Glutamatergic neuron (in vitro differentiated cells): ENCODE results near the gene HS6ST2. TPM values are rescaled to one million over a fixed set of nuclear protein-coding genes. Genes with fewer than 3 reads are reported as not detected.

Experiments
- DNase-seq: peaks from one replicate; pipeline ENCODE4 v3.0.0; 2022
- H3K27ac Mint-ChIP-seq: one replicate; pipeline ENCODE4 v1.8.0; 2020; ENCODE audit warnings: mild to moderate bottlenecking, mixed read lengths, inconsistent platforms; ENCODE audit not compliant: unreplicated experiment
- H3K27me3 Mint-ChIP-seq: one replicate; pipeline ENCODE4 v1.8.0; 2020; ENCODE audit warnings: mild to moderate bottlenecking, moderate library complexity, mixed read lengths, inconsistent platforms; ENCODE audit not compliant: unreplicated experiment
- H3K36me3 Mint-ChIP-seq: one replicate; pipeline ENCODE4 v1.8.0; 2020; ENCODE audit warnings: mild to moderate bottlenecking, mixed read lengths, inconsistent platforms; ENCODE audit not compliant: unreplicated experiment
- H3K4me1 Mint-ChIP-seq: one replicate; pipeline ENCODE4 v1.8.0; 2020; ENCODE audit warnings: mild to moderate bottlenecking, low read depth, mixed read lengths, inconsistent platforms; ENCODE audit not compliant: unreplicated experiment
- H3K4me3 Mint-ChIP-seq: one replicate; pipeline ENCODE4 v1.8.0; 2020; ENCODE audit warnings: mild to moderate bottlenecking, mixed read lengths, inconsistent platforms; ENCODE audit not compliant: unreplicated experiment
- H3K9me3 Mint-ChIP-seq: one replicate; pipeline ENCODE4 v1.8.0; 2020; ENCODE audit warnings: mild to moderate bottlenecking, moderate library complexity, mixed read lengths, inconsistent platforms; ENCODE audit not compliant: unreplicated experiment
- CTCF ChIP-seq: fragments of 200-600 bp; sonication (generic); IDR thresholded peaks from one replicate; pipeline ENCODE4 v1.5.0; 2021; ENCODE audit not compliant: partially characterized antibody, unreplicated experiment
- total RNA-seq: library from RNA; stranded (reverse); fragmentation: NEBNext Ultra II Directional; extraction: Animal tissue kit (Norgen Biotek cat#: 25700); gene quantifications from one replicate; pipeline ENCODE4 v1.2.1, GENCODE V29; 2021; ENCODE audit not compliant: unreplicated experiment

The HS6ST2 gene
- total RNA-seq, 1 donor from 2014 or later, result 2.9 TPM

- peaks cover 3% of the 10 kb centered on the region for H3K27me3 Mint-ChIP-seq
- no peak for DNase-seq
- peaks cover 2% of the 10 kb centered on the region for H3K4me1 Mint-ChIP-seq
- no peaks in the 10 kb centered on the region for H3K36me3 Mint-ChIP-seq
- TF ChIP-seq CTCF, result no peak
- H3K9me3 Mint-ChIP-seq, result no peaks in the 10 kb centered on the region
- H3K27ac Mint-ChIP-seq, result no peak overlapping the region
- H3K4me3 Mint-ChIP-seq, result no peak overlapping the region
Observed at GRCh38 chrX:132652871-132653270, 305.6 kb downstream of the HS6ST2 start.

- Mint-ChIP-seq H3K4me3 (no peak overlapping the region), H3K36me3 (no peaks in the 10 kb centered on the region), H3K27ac (no peak overlapping the region), H3K4me1 (peaks cover 2% of the 10 kb centered on the region), H3K9me3 (no peaks in the 10 kb centered on the region), H3K27me3 (peaks cover 3% of the 10 kb centered on the region)
- no peak for DNase-seq
- no peak for TF ChIP-seq CTCF
Observed at GRCh38 chrX:132651421-132652086, 306.9 kb downstream of the HS6ST2 start.

DNA sequence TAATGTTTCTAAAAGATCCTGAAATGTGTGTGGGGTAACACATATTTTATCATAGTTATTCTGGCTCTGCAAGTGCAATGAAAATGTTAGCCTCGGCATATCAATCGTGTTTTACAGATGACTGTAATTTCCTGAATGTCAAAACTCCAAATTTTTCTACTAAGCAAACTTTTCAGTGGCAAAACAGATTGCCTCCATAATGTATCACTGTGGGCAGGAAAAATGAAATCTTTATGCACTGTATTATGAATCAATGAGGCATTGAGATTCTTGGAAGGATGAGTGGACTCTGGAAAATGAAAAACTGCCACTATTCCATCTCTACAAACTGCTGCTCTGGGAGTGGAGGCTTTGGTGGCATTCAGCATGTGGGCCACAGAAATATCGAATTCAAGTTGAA is 309.5 kb downstream of the HS6ST2 start:
- H3K36me3 Mint-ChIP-seq, result no peaks in the 10 kb centered on the region
- DNase-seq, result no peak
- H3K27me3 Mint-ChIP-seq, result peaks cover 2% of the 10 kb centered on the region
- peaks cover 2% of the 10 kb centered on the region for H3K4me1 Mint-ChIP-seq
- no peaks in the 10 kb centered on the region for H3K9me3 Mint-ChIP-seq
- no peak overlapping the region for H3K27ac Mint-ChIP-seq
- no peak overlapping the region for H3K4me3 Mint-ChIP-seq
- no peak for TF ChIP-seq CTCF

DNA sequence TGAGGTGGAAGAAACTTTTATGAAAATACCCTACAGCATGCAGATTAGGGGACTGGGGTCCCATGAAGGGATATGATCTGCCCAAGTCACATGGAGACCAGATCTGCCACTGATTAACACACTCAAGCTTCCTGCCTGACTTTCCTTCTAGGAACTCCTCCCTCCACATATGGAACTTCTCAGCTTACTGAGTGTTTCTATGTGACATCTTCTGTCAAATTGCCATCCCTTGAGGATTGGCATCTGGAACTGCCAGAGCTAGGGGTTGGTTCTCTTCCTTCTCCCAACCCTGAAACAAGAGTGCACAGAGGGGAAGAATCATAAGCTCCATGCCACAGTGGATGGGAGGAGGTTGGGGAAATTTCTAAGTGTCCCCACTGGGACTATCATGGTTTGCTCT is 319.0 kb downstream of the HS6ST2 start:
- no peak for DNase-seq
- no peaks in the 10 kb centered on the region for H3K27me3 Mint-ChIP-seq
- peaks cover 3% of the 10 kb centered on the region for H3K9me3 Mint-ChIP-seq
- TF ChIP-seq CTCF, result no peak
- H3K4me1 Mint-ChIP-seq, result no peaks in the 10 kb centered on the region
- no peak overlapping the region for H3K27ac Mint-ChIP-seq
- H3K4me3 Mint-ChIP-seq, result no peak overlapping the region
- no peaks in the 10 kb centered on the region for H3K36me3 Mint-ChIP-seq

DNA sequence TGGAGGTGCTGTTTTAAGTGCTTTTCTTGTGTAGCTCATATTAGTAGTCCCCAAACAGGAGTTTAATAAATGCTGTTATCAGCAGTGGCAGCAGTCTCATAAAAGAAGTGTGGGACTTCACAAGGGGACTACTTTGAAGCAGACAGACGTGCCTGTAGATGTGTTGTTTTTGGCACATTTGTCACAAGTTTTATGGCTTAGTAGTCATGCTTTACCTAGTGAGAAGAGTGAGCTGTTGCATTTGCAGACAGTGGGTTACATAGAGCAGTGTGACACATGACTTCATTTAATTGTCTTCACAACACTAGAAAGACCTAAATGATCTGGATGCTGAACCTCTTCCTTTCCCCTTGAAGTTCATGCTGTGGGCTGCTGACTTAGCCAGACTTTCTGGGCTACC is 320.1 kb downstream of the HS6ST2 start:
- Mint-ChIP-seq H3K27me3 (no peaks in the 10 kb centered on the region), H3K27ac (no peak overlapping the region), H3K36me3 (no peaks in the 10 kb centered on the region), H3K4me3 (no peak overlapping the region), H3K9me3 (peaks cover 3% of the 10 kb centered on the region), H3K4me1 (no peaks in the 10 kb centered on the region)
- DNase-seq, result no peak
- TF ChIP-seq CTCF, result no peak
